ENCODE measurements around the gene ELL3.

The ELL3 gene

GRCh38 chr15:43795197-43795596 is 18.4 kb upstream of the ELL3 start:
- no peak for TF ChIP-seq CTCF (IDR thresholded peaks at IDR 0.05; ENCODE audit: insufficient read depth, missing control alignments)
- DNase-seq (ENCODE audit: insufficient read length, low spot score), result no peak
- FAIRE-seq, result no peak

- FAIRE-seq (no peak), DNase-seq (ENCODE audit: insufficient read length, low spot score) (no peak)
- TF ChIP-seq CTCF (IDR thresholded peaks at IDR 0.05; ENCODE audit: insufficient read depth, missing control alignments), result no peak
Measured at GRCh38 chr15:43794269-43795037, 17.7 kb upstream of the ELL3 start.

- TF ChIP-seq CTCF (IDR thresholded peaks at IDR 0.05; ENCODE audit: insufficient read depth, missing control alignments), result no peak
- DNase-seq (ENCODE audit: insufficient read length, low spot score) (no peak), FAIRE-seq (no peak)
Measured at GRCh38 chr15:43793647-43794046, 16.9 kb upstream of the ELL3 start.

- FAIRE-seq, result no peak
- no peak for TF ChIP-seq CTCF (IDR thresholded peaks at IDR 0.05; ENCODE audit: insufficient read depth, missing control alignments)
- DNase-seq (ENCODE audit: insufficient read length, low spot score), result no peak
Measured at GRCh38 chr15:43792761-43793476, 16.2 kb upstream of the ELL3 start.

- peak; percentile 100 for DNase-seq (ENCODE audit: insufficient read length, low spot score)
- no peak for TF ChIP-seq CTCF (IDR thresholded peaks at IDR 0.05; ENCODE audit: insufficient read depth, missing control alignments)
- FAIRE-seq, result no peak
Measured at GRCh38 chr15:43791993-43792760, 15.4 kb upstream of the ELL3 start, which contains the start of gene SERF2. TSS of gene SERF2 (plus strand) at chr15:43792320. CDS start at chr15:43792377, 57 bp downstream.

GRCh38 chr15:43789409-43789808 is 12.6 kb upstream of the ELL3 start:
- no peak for TF ChIP-seq CTCF (IDR thresholded peaks at IDR 0.05; ENCODE audit: insufficient read depth, missing control alignments)
- no peak for FAIRE-seq
- no peak for DNase-seq (ENCODE audit: insufficient read length, low spot score)

Data from D721Med (cell line).